Measurements from ENCODE around the gene TMEM91. TPM values are rescaled to one million over a fixed set of nuclear protein-coding genes. Genes with fewer than 3 reads are reported as not detected.
A peak's percentile ranks its signal among the peaks of the same experiment; 100 is the strongest.

TMEM91 gene
- total and polyA plus RNA-seq, 2 of the 4 experiments (the other 2 are of a cell fraction), result 1.4 to 4.8 TPM

DNA sequence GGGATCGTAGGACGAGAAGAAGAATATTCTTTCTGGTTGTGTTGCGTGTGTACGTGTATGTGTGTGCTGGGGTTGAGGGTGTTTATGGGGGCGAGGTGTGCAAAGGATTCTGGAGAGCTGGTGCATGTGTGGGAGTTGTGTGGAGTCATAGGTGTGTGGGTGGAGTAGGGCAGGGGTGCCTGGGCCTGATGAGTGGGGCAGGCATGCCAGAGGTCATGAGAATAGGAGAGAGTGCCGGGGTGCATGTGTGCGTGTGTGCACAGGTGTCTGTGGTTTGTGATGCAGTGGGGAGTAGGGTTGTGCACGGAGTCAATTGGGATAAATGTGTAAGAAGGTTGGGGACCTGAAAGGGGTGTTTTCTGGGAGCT, 649 bp downstream of the TMEM91 start:
- Histone ChIP-seq H2BK120ac (ENCODE audit: low read depth, low read length) (no peak overlapping the region), H4K20me1 (ENCODE audit: insufficient read depth, low read length) (peaks cover 3% of the 10 kb centered on the region; the same call in 1 of the 2 replicates), H2BK5ac (ENCODE audit: low read depth, low read length, poor library complexity, severe bottlenecking) (no peak overlapping the region), H2BK20ac (ENCODE audit: low read depth, low read length) (no peak overlapping the region), H3K36me3 (ENCODE audit: control insufficient read depth, insufficient read depth, low read length) (no peaks in the 10 kb centered on the region; the same call in 1 of the 2 replicates), H3K79me1 (ENCODE audit: low read depth in 1 of 2, low read length in 2 of 2) (peaks cover 0 to 23% of the 10 kb centered on the region in 2 experiments; a peak in 3 of 4 replicates), H2AK9ac (replicated peaks; ENCODE audit: low read depth, low read length, poor library complexity) (peak overlapping the region; percentile 21), H3K9me1 (ENCODE audit: insufficient read depth, low read length) (peaks cover 10% of the 10 kb centered on the region), H3K4me2 (ENCODE audit: low read depth, low read length) (peak overlapping the region; percentile 92), H3K9me3 (ENCODE audit: control insufficient read depth, insufficient read depth, low read length) (no peaks in the 10 kb centered on the region), H2AFZ (replicated peaks; ENCODE audit: low read length, poor library complexity) (peak overlapping the region; percentile 97), H3K4me3 (ENCODE audit: insufficient read depth, low read depth, low read length) (peak overlapping the region; percentile 75), H2AK5ac (ENCODE audit: low read depth, low read length) (peak overlapping the region; percentile 10; the same call in 1 of the 2 replicates), H2BK15ac (ENCODE audit: low read depth, low read length) (no peak overlapping the region), H3K23ac (ENCODE audit: low read depth, low read length) (peak overlapping the region; percentile 11; the same call in 1 of the 2 replicates), H3K4ac (ENCODE audit: low read depth, low read length) (peak overlapping the region; percentile 78), H4K8ac (ENCODE audit: low read depth in 2 of 2, low read length in 2 of 2) (peak overlapping the region in 1 of 2 experiments; percentile 54; a peak in 1 of 4 replicates), H3K9ac (ENCODE audit: low read depth, low read length) (peak overlapping the region; percentile 67), H3K14ac (replicated peaks; ENCODE audit: low read depth, low read length) (0 out of 2 replicates have a peak overlapping the region, but pooled peaks have one; percentile 90), H3K27ac (ENCODE audit: insufficient read depth, low read length) (no peak overlapping the region; the same call in 1 of the 2 replicates), H3K4me1 (ENCODE audit: control insufficient read depth, insufficient read depth, low read length) (peaks cover 9% of the 10 kb centered on the region), H4K91ac (ENCODE audit: insufficient read depth, low read depth, low read length) (no peak overlapping the region), H3K18ac (ENCODE audit: low read depth, low read length) (peak overlapping the region; percentile 8; the same call in 1 of the 2 replicates), H4K5ac (ENCODE audit: low read depth, low read length) (peak overlapping the region; percentile 19), H3K56ac (ENCODE audit: extremely low read depth, insufficient read depth, low read length) (no peak overlapping the region), H3K27me3 (ENCODE audit: control insufficient read depth, insufficient read depth, low read length) (no peaks in the 10 kb centered on the region)
- WGBS, 2 experiments (ENCODE audit: extremely low coverage in 2 of 2, insufficient read length in 1 of 2), result 75% methylated on average over 7 of the region's 8 CpGs; no CpG with 5 or more reads in 1 of the 2 experiments
- no TSS peak for BruUV-seq (replicated peaks)
- dilution Hi-C loops (cut with HindIII; ENCODE audit: low sequenced_read_pairs, unreplicated experiment), result no loop called here
- ChIA-PET CTCF (no interaction called here), POLR2A (ENCODE audit: unreplicated experiment) (no interaction called here)
- TF ChIP-seq RAD21 (IDR thresholded peaks at IDR 0.05; ENCODE audit: low read length) (no peak), MXI1 (IDR thresholded peaks at IDR 0.05; ENCODE audit: borderline replicate concordance, low read depth, low read length) (no peak), CEBPB (IDR thresholded peaks at IDR 0.05; ENCODE audit: low read depth, low read length) (no peak), MAZ (IDR thresholded peaks at IDR 0.05; ENCODE audit: borderline replicate concordance, low read depth, low read length) (no peak), MAFK (IDR thresholded peaks at IDR 0.05; ENCODE audit: low read depth, low read length) (no peak), RCOR1 (IDR thresholded peaks at IDR 0.05; ENCODE audit: insufficient replicate concordance, low read length) (no peak), BHLHE40 (IDR thresholded peaks at IDR 0.05; ENCODE audit: low read depth, low read length) (no peak), FOS (IDR thresholded peaks at IDR 0.05; ENCODE audit: low read depth, low read length) (no peak), CHD1 (IDR thresholded peaks at IDR 0.05; ENCODE audit: low read depth, low read length) (no peak)
- TF ChIP-seq, protein P1, sequence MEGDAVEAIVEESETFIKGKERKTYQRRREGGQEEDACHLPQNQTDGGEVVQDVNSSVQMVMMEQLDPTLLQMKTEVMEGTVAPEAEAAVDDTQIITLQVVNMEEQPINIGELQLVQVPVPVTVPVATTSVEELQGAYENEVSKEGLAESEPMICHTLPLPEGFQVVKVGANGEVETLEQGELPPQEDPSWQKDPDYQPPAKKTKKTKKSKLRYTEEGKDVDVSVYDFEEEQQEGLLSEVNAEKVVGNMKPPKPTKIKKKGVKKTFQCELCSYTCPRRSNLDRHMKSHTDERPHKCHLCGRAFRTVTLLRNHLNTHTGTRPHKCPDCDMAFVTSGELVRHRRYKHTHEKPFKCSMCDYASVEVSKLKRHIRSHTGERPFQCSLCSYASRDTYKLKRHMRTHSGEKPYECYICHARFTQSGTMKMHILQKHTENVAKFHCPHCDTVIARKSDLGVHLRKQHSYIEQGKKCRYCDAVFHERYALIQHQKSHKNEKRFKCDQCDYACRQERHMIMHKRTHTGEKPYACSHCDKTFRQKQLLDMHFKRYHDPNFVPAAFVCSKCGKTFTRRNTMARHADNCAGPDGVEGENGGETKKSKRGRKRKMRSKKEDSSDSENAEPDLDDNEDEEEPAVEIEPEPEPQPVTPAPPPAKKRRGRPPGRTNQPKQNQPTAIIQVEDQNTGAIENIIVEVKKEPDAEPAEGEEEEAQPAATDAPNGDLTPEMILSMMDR (conservative IDR thresholded peaks at IDR 0.05; ENCODE audit: low read depth, low read length), result no peak
- TF ChIP-seq, protein P2, sequence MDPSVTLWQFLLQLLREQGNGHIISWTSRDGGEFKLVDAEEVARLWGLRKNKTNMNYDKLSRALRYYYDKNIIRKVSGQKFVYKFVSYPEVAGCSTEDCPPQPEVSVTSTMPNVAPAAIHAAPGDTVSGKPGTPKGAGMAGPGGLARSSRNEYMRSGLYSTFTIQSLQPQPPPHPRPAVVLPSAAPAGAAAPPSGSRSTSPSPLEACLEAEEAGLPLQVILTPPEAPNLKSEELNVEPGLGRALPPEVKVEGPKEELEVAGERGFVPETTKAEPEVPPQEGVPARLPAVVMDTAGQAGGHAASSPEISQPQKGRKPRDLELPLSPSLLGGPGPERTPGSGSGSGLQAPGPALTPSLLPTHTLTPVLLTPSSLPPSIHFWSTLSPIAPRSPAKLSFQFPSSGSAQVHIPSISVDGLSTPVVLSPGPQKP (IDR thresholded peaks at IDR 0.05; ENCODE audit: borderline replicate concordance, low read depth, low read length), result no peak
- TF ChIP-seq, protein P3, sequence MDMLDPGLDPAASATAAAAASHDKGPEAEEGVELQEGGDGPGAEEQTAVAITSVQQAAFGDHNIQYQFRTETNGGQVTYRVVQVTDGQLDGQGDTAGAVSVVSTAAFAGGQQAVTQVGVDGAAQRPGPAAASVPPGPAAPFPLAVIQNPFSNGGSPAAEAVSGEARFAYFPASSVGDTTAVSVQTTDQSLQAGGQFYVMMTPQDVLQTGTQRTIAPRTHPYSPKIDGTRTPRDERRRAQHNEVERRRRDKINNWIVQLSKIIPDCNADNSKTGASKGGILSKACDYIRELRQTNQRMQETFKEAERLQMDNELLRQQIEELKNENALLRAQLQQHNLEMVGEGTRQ (IDR thresholded peaks at IDR 0.05; ENCODE audit: low read depth, low read length), result no peak
- ATAC-seq (ENCODE audit: low read depth) (no peak; the same call in 1 of the 2 replicates), DNase-seq (no peak)
- in situ Hi-C loops (cut with MboI; ENCODE audit: low sequenced_read_pairs), result no loop called here
- intact Hi-C loops (cut with micrococcal nuclease), result no loop called here
